GM21390 (cell line): Measurements from ENCODE around the gene DNAH17.
"Not testable (repeated sequence)": the region's sequence is repeated elsewhere in the genome, so short reads cannot be mapped to it uniquely, and the experiment has no call there.

Experiments
- ATAC-seq: cut with Tn5 transposase; IDR thresholded peaks from one replicate; pipeline ENCODE4 v1.9.1; 2021; ENCODE audit not compliant: unreplicated experiment

Gene DNAH17

GRCh38 chr17:78526231-78527025 lies 50.8 kb downstream of the DNAH17 start:
- no peak for ATAC-seq

GRCh38 chr17:78525511-78526160 lies 51.6 kb downstream of the DNAH17 start:
- no peak for ATAC-seq

GRCh38 chr17:78524870-78525510 lies 52.2 kb downstream of the DNAH17 start:
- no peak for ATAC-seq

- ATAC-seq = no peak
Observed at GRCh38 chr17:78523934-78524655, 53.1 kb downstream of the DNAH17 start.

- ATAC-seq = no peak
Observed at GRCh38 chr17:78522031-78522809, 55.0 kb downstream of the DNAH17 start.

DNA sequence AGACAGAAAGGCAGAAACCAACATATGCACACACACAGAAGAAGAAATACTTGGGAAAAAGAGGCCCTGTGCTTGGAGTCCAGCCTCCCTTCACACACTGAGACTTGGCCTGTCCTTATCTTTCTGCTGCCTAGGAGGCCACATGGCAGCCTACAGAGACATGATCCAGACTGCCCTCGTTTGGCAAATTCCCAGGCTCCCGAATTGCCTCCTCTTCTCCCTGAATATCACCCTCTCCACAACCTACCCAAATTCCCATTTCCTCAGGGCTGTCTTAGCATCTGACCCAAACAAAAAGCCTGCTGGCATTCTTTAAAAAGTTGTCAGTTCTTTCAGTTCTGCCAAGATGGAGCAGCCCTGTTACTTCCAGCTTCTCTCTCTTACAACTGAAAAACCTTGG lies 59.8 kb downstream of the DNAH17 start:
- no peak for ATAC-seq

DNA sequence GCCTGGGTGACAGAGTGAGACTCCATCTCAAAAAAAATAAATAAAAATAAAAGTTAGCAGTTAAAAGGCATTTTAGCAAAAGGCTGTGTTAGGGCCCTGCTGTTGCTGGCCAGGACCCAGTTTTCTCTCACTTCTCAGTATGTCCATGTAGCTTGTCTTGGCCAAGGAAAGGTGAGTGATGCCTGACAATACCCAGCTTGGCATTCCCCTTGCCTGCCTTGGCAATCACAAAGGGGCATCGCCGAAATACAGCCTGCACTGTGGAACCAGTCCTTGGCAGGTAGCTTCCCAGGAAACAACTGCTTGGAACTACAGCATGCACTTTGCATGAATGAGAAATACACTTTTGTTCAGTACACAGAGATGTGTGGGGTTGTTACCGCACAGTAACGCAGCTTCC lies 61.7 kb downstream of the DNAH17 start:
- ATAC-seq = no peak

- no peak for ATAC-seq
Observed at GRCh38 chr17:78514521-78514920, 62.7 kb downstream of the DNAH17 start.

- no peak for ATAC-seq
Observed at GRCh38 chr17:78512976-78513375, 64.2 kb downstream of the DNAH17 start.

DNA sequence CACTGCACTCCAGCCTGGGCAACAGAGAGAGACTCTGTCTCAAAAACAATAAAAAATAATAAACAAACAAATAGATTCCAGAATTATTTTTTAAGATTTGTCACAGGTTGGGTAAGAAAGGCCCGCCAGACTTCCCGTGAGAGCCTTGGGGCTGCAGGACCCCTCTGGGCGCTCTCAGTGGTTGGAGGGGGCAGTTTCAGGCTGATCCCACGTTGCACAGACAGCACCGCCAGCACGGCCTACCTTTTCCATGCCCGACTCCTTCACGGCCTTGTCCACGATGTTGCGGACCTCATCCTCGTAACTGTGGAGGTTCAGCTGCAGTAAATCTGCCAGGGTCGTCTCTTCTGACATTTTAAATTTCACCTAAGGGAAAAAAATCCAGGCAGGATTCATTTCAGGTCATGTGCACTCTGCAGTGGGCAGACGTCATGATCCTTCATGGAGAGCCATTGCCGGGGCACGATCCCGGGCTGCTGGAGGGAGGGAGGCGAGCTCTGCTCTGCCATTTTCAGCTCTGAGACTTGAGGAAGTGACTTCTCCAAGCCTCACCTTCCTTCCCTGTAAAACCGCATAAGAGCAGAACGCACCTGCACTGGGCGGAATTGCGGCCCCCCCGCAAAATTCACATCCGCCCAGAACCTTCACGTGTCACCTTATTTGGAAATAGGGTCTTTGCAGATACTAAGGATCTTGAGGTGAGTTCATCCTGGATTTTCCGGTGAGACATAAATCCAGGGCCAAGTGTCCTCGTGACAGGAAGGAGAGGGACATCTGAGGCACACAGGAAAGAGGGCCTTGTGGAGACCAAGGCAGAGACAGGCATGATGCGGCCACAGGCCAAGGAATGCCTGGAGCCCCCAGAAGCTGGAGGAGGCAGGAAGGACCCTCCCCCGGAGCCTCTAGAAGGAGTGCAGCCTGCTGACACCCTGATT lies 66.8 kb downstream of the DNAH17 start:
- ATAC-seq = no peak

- ATAC-seq = no peak
Observed at GRCh38 chr17:78507526-78507925, 69.7 kb downstream of the DNAH17 start.

DNA sequence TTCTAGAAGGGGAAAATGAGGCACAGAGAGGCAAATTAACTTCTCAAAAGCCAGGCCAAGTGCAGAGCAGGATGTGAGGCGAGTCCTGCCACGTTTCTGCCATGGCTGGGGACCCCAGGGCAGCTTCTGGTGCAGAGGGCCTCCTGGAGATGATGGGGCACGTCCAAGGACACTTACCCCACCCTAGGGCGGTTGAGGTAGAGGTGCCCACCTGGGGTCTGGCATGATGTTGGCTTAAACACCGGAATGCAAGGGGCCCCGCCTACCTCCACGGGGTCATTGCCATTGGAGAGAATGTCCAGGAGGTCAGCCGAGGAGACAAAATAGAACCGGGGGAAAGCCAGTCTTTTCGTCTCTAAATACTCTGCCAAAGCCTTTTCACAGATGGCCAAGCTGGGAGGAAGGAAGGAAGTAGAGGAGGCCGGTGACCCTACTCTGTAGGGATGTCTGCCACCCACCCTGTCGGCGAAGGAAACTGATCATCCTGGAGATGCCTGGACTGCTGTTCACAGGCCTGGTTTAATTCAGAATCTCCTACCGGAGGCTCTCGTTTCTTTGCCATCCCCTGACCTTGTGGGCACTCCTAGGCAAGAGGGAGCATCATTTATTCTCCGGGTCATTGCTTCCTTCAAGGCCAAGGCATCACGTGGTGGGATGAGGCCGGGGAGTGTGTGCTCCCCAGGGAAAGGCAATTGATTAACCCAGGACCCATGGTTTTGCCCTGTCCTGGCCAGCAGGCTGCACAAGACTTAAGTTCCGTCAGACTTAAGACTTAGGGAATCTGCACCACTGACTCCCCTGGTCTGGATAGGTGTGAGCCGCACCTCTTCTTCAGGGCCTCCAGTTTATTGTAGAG lies 70.5 kb downstream of the DNAH17 start:
- no peak for ATAC-seq

- no peak for ATAC-seq
Observed at GRCh38 chr17:78504156-78504925, 72.9 kb downstream of the DNAH17 start.

DNA sequence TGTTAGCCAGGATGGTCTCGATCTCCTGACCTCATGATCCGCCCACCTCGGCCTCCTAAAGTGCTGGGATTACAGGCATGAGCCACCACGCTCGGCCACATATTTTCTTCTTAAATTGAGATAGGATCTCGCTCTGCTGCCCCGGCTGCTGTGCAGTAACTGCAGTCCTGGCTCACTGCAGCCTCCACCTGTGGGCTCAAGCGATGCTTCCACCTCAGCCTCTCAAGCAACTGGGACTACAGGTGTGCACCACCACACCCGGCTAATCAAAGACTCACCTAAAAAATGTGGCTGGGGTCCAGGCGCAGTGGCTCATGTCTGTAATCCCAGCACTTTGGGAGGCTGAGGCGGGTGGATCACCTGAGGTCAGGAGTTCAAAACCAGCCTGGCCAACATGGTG lies 73.8 kb downstream of the DNAH17 start:
- ATAC-seq = not testable (repeated sequence)

DNA sequence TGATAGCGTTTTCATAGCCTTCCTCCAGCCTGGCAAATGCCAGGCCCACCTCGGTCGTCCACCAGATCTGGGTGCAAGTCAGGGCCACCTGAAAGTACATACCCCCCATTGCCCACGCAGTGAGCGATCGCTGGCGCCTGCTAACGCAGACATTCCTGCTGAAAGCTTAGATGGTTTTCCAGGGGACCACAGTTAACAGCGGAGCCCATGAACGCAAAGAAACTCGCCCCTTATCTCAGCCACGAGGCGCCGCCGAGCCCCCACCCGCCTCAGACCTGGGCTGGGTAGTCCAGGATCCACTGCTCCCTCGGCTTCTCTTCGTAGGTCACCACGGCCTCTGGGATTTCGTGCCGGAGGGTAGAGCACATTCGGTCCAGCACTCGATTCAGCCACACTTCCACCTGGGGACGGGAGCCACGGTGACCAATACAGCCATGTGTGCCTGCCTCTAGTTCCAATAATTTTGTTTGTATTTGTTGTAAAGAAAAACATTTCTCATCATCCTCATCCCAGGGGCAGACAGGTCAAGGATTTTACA lies 74.5 kb downstream of the DNAH17 start:
- ATAC-seq = no peak

- ATAC-seq = no peak
Observed at GRCh38 chr17:78501241-78502036, 75.8 kb downstream of the DNAH17 start.

DNA sequence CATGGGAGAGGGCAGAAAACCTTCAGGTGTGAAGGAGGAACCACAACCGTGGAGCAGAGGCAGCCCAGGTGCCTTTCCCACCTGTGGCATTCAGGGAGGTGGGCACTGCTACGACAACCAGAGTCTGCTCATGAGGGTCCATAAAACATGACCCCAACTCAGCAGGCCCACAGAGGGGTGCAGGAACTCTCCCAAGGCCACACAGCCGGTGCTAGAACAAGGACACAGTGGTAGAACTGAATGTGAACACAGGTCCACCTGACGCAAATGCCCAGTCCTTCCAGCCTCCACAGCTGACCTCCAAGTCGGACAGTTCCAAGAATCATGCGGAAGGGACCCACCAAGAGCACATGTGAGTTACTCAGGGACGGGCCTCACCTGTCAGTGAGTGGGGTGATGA lies 76.4 kb downstream of the DNAH17 start:
- no peak for ATAC-seq
